ENCODE data around the gene GAPVD1.
"Not testable (repeated sequence)": the region's sequence is repeated elsewhere in the genome, so short reads cannot be mapped to it uniquely, and the experiment has no call there.

GAPVD1 gene

GRCh38 chr9:125254231-125254630 lies 7.4 kb upstream of the GAPVD1 start:
- no peak for DNase-seq

- DNase-seq, result no peak
Measured at GRCh38 chr9:125255781-125256391, 5.7 kb upstream of the GAPVD1 start.

GRCh38 chr9:125258160-125258785 lies 3.4 kb upstream of the GAPVD1 start:
- DNase-seq, result no peak

- DNase-seq, result no peak
Measured at GRCh38 chr9:125258832-125259534, 2.6 kb upstream of the GAPVD1 start.

- DNase-seq, result no peak
Measured at GRCh38 chr9:125260561-125260960, 1.1 kb upstream of the GAPVD1 start.

- DNase-seq, result no peak
Measured at GRCh38 chr9:125262294-125262991, 817 bp downstream of the GAPVD1 start.

GRCh38 chr9:125264068-125264467 lies 2.4 kb downstream of the GAPVD1 start:
- DNase-seq, result not testable (repeated sequence)

GRCh38 chr9:125268394-125269013 lies 6.9 kb downstream of the GAPVD1 start:
- no peak for DNase-seq

GRCh38 chr9:125269014-125269397 lies 7.4 kb downstream of the GAPVD1 start:
- DNase-seq, result no peak

GRCh38 chr9:125271081-125271480 lies 9.5 kb downstream of the GAPVD1 start:
- no peak for DNase-seq

GRCh38 chr9:125272697-125273096 lies 11.1 kb downstream of the GAPVD1 start:
- no peak for DNase-seq

- DNase-seq, result no peak
Measured at GRCh38 chr9:125276771-125277170, 15.1 kb downstream of the GAPVD1 start.

GRCh38 chr9:125277411-125277810 lies 15.8 kb downstream of the GAPVD1 start:
- no peak for DNase-seq

- DNase-seq, result no peak
Measured at GRCh38 chr9:125280945-125281344, 19.3 kb downstream of the GAPVD1 start.

- no peak for DNase-seq
Measured at GRCh38 chr9:125284855-125285254, 23.2 kb downstream of the GAPVD1 start.

GRCh38 chr9:125286935-125287433 lies 25.4 kb downstream of the GAPVD1 start:
- not testable (repeated sequence) for DNase-seq

GRCh38 chr9:125293134-125293533 lies 31.5 kb downstream of the GAPVD1 start:
- no peak for DNase-seq

- no peak for DNase-seq
Measured at GRCh38 chr9:125295657-125296056, 34.0 kb downstream of the GAPVD1 start.

GRCh38 chr9:125296843-125297372 lies 35.3 kb downstream of the GAPVD1 start:
- DNase-seq, result no peak

GRCh38 chr9:125297917-125298316 lies 36.3 kb downstream of the GAPVD1 start:
- no peak for DNase-seq

GRCh38 chr9:125302241-125302640 lies 40.6 kb downstream of the GAPVD1 start:
- no peak for DNase-seq

- DNase-seq, result no peak
Measured at GRCh38 chr9:125304273-125304672, 42.6 kb downstream of the GAPVD1 start.

GRCh38 chr9:125312411-125312810 lies 50.8 kb downstream of the GAPVD1 start:
- DNase-seq, result no peak
